WI38 (cell line): ENCODE measurements around the gene CYB561A3.
"Not testable (repeated sequence)": the region's sequence is repeated elsewhere in the genome, so short reads cannot be mapped to it uniquely, and the experiment has no call there.

Experiments used
- H3K4me3 ChIP-seq: 2 replicates; pipeline ENCODE4 v1.5.1; 2011; ENCODE audit warnings: low read depth, mild to moderate bottlenecking, control low read depth, low read length
- TF ChIP-seq, protein P1 (sequence below): IDR thresholded peaks from 2 replicates; pipeline ENCODE4 v1.5.1; 2012; ENCODE audit warnings: low read depth, mild to moderate bottlenecking, control low read depth, low read length

Gene CYB561A3

DNA sequence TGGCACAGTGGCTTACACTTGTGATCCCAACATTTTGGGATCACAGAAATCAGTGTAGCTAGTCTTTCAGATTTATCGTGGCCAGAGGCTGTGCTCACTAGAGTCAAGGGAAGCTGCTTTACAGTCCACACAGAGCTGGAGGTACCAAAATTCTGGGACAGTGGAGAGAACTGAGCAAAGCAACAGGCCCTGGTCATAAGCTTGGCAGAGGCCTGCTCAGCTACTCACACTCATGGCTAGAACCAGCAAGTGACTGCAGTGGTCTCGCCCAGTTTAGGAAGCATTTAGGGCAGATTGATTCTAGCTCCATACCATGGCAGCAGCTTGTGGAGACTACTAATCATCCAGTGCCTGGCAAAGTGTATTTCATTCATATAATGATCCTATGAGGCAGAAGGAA, 39.5 kb upstream of the CYB561A3 start:
- H3K4me3 ChIP-seq = no peak overlapping the region
- TF ChIP-seq, protein P1, sequence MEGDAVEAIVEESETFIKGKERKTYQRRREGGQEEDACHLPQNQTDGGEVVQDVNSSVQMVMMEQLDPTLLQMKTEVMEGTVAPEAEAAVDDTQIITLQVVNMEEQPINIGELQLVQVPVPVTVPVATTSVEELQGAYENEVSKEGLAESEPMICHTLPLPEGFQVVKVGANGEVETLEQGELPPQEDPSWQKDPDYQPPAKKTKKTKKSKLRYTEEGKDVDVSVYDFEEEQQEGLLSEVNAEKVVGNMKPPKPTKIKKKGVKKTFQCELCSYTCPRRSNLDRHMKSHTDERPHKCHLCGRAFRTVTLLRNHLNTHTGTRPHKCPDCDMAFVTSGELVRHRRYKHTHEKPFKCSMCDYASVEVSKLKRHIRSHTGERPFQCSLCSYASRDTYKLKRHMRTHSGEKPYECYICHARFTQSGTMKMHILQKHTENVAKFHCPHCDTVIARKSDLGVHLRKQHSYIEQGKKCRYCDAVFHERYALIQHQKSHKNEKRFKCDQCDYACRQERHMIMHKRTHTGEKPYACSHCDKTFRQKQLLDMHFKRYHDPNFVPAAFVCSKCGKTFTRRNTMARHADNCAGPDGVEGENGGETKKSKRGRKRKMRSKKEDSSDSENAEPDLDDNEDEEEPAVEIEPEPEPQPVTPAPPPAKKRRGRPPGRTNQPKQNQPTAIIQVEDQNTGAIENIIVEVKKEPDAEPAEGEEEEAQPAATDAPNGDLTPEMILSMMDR = no peak

GRCh38 chr11:61392981-61393595, 31.4 kb upstream of the CYB561A3 start:
- TF ChIP-seq, protein P1 = no peak
- peak overlapping the region; percentile 72 for H3K4me3 ChIP-seq

- H3K4me3 ChIP-seq = no peak overlapping the region
- TF ChIP-seq, protein P1 = no peak
These were observed 28.5 kb upstream of the CYB561A3 start for GRCh38 chr11:61390161-61390560.

- no peak overlapping the region for H3K4me3 ChIP-seq
- TF ChIP-seq, protein P1 = no peak
These were observed 22.9 kb upstream of the CYB561A3 start for GRCh38 chr11:61384271-61385242.

DNA sequence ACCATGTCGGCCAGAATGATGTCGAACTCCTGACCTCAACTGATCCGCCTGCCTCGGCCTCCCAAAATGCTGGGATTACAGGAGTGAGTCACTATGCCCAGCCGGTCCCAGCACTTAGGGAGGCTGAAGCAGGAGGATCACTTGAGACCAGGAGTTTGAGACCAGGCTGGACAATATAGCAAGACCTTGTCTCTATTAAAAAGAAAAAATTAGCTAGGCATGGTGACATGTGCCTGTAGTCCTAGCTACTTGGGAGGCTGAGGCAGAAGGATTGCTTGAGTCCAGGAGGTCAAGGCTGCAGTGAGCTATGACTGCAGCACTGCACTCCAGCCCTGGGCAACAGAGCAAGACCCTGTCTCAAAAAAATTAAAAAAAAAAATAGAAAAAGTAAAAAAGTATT, 22.2 kb upstream of the CYB561A3 start:
- H3K4me3 ChIP-seq = not testable (repeated sequence)

- TF ChIP-seq, protein P1 = no peak
- H3K4me3 ChIP-seq = no peak overlapping the region
These were observed 19.2 kb upstream of the CYB561A3 start for GRCh38 chr11:61380884-61381283.

- TF ChIP-seq, protein P1 = no peak
- no peak overlapping the region for H3K4me3 ChIP-seq
These were observed 17.1 kb upstream of the CYB561A3 start for GRCh38 chr11:61378713-61379313.
